ENCODE measurements around the gene SLC6A1. TPM values are rescaled to one million over a fixed set of nuclear protein-coding genes. Genes with fewer than 3 reads are reported as not detected.

SLC6A1 gene
- total and polyA plus RNA-seq, 7 experiments from 2014 or later: not detected

- Mint-ChIP-seq H3K27ac (no peak overlapping the region), H3K27me3 (peaks cover 4 to 56% (median 32%) of the 10 kb centered on the region in 5 donors), H3K4me3 (no peak overlapping the region), H3K9me3 (peaks cover 0 to 5% (median 0%) of the 10 kb centered on the region in 11 donors), H3K4me1 (no peaks in the 10 kb centered on the region), H3K36me3 (peaks cover 0 to 4% (median 0%) of the 10 kb centered on the region in 5 donors)
- H3K9me3 ChIP-seq (ENCODE audit: control insufficient read depth in 2 of 3, low read length in 3 of 3): no peaks in the 10 kb centered on the region
- H3K27ac ChIP-seq (ENCODE audit: low read depth, low read length): no peak overlapping the region
- ATAC-seq: no peak
- no peaks in the 10 kb centered on the region for H3K27me3 ChIP-seq (ENCODE audit: control insufficient read depth in 2 of 2, insufficient read depth in 2 of 2, low read length in 2 of 2)
- no peaks in the 10 kb centered on the region for H3K4me1 ChIP-seq (ENCODE audit: control insufficient read depth in 2 of 2, insufficient read depth in 2 of 2, low read length in 2 of 2)
- H3K4me3 ChIP-seq (ENCODE audit: low read length): no peak overlapping the region
- no peak for DNase-seq
- H3K36me3 ChIP-seq (ENCODE audit: control insufficient read depth in 2 of 3, insufficient read depth in 3 of 3, low read length in 3 of 3): no peaks in the 10 kb centered on the region
- ChIA-PET CTCF (no interaction called here), POLR2A (no interaction called here)
- intact Hi-C loops (cut with micrococcal nuclease): no loop called here
Observed at GRCh38 chr3:10975695-10976234, 16.8 kb upstream of the SLC6A1 start.

DNA sequence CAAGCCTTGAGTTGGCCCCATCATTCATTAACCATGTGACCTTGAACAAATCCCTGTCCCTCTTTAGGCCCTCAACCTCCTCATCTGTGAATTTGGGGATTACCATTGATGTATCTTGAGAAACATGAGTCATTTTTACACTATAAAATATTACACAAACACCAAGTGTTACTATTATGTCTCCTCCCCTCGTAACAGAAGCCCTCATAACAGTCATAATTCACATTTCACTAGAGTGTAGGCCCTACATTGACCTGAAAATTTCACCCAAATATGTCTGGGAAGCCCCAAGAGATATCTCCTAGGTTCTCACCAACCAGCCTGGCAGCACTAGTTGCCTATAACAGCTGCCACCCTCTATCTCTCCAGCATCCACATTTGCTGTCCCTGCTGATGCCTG is 15.8 kb upstream of the SLC6A1 start:
- POLR2A ChIA-PET: no interaction called here
- DNase-seq (no peak), ATAC-seq (no peak)
- Histone ChIP-seq H3K4me3 (ENCODE audit: low read length) (no peak overlapping the region), H3K27ac (ENCODE audit: low read depth, low read length) (no peak overlapping the region), H3K9me3 (ENCODE audit: control insufficient read depth in 2 of 3, low read length in 3 of 3) (no peaks in the 10 kb centered on the region), H3K4me1 (ENCODE audit: control insufficient read depth in 2 of 2, insufficient read depth in 2 of 2, low read length in 2 of 2) (no peaks in the 10 kb centered on the region), H3K36me3 (ENCODE audit: control insufficient read depth in 2 of 3, insufficient read depth in 3 of 3, low read length in 3 of 3) (no peaks in the 10 kb centered on the region), H3K27me3 (ENCODE audit: control insufficient read depth in 2 of 2, insufficient read depth in 2 of 2, low read length in 2 of 2) (peaks cover 0 to 3% of the 10 kb centered on the region in 2 donors)
- Mint-ChIP-seq H3K27ac (no peak overlapping the region), H3K36me3 (peaks cover 0 to 4% (median 0%) of the 10 kb centered on the region in 5 donors), H3K27me3 (peaks cover 7 to 47% (median 37%) of the 10 kb centered on the region in 5 donors), H3K4me1 (no peaks in the 10 kb centered on the region), H3K9me3 (peaks cover 0 to 5% (median 0%) of the 10 kb centered on the region in 11 donors), H3K4me3 (no peak overlapping the region)
- intact Hi-C loops (cut with micrococcal nuclease): no loop called here
- CTCF ChIA-PET: no interaction called here

GRCh38 chr3:10977892-10978510 is 14.5 kb upstream of the SLC6A1 start:
- Mint-ChIP-seq H3K4me3 (no peak overlapping the region), H3K36me3 (peaks cover 0 to 4% (median 0%) of the 10 kb centered on the region in 5 donors), H3K27ac (no peak overlapping the region), H3K27me3 (peaks cover 13 to 47% (median 35%) of the 10 kb centered on the region in 5 donors), H3K9me3 (peaks cover 0 to 5% (median 0%) of the 10 kb centered on the region in 11 donors), H3K4me1 (peaks cover 0 to 4% (median 0%) of the 10 kb centered on the region in 7 donors)
- Histone ChIP-seq H3K9me3 (ENCODE audit: control insufficient read depth in 2 of 3, low read length in 3 of 3) (no peaks in the 10 kb centered on the region), H3K27me3 (ENCODE audit: control insufficient read depth in 2 of 2, insufficient read depth in 2 of 2, low read length in 2 of 2) (peaks cover 0 to 3% of the 10 kb centered on the region in 2 donors), H3K27ac (ENCODE audit: low read depth, low read length) (no peak overlapping the region), H3K36me3 (ENCODE audit: control insufficient read depth in 2 of 3, insufficient read depth in 3 of 3, low read length in 3 of 3) (no peaks in the 10 kb centered on the region), H3K4me1 (ENCODE audit: control insufficient read depth in 2 of 2, insufficient read depth in 2 of 2, low read length in 2 of 2) (no peaks in the 10 kb centered on the region), H3K4me3 (ENCODE audit: low read length) (no peak overlapping the region)
- POLR2A ChIA-PET: no interaction called here
- CTCF ChIA-PET: no interaction called here
- ATAC-seq (no peak), DNase-seq (no peak)
- intact Hi-C loops (cut with micrococcal nuclease): no loop called here

GRCh38 chr3:10978956-10979355 is 13.6 kb upstream of the SLC6A1 start:
- Mint-ChIP-seq H3K4me3 (no peak overlapping the region), H3K27ac (no peak overlapping the region), H3K9me3 (peaks cover 0 to 5% (median 0%) of the 10 kb centered on the region in 11 donors), H3K27me3 (peaks cover 18 to 42% (median 35%) of the 10 kb centered on the region in 5 donors), H3K4me1 (peaks cover 0 to 4% (median 0%) of the 10 kb centered on the region in 7 donors), H3K36me3 (peaks cover 0 to 4% (median 0%) of the 10 kb centered on the region in 5 donors)
- POLR2A ChIA-PET: no interaction called here
- DNase-seq: no peak
- no peaks in the 10 kb centered on the region for H3K4me1 ChIP-seq (ENCODE audit: control insufficient read depth in 2 of 2, insufficient read depth in 2 of 2, low read length in 2 of 2)
- H3K36me3 ChIP-seq (ENCODE audit: control insufficient read depth in 2 of 3, insufficient read depth in 3 of 3, low read length in 3 of 3): no peaks in the 10 kb centered on the region
- intact Hi-C loops (cut with micrococcal nuclease): no loop called here
- CTCF ChIA-PET: no interaction called here
- peaks cover 0 to 3% of the 10 kb centered on the region in 2 donors for H3K27me3 ChIP-seq (ENCODE audit: control insufficient read depth in 2 of 2, insufficient read depth in 2 of 2, low read length in 2 of 2)
- no peak overlapping the region for H3K4me3 ChIP-seq (ENCODE audit: low read length)
- H3K9me3 ChIP-seq (ENCODE audit: control insufficient read depth in 2 of 3, low read length in 3 of 3): no peaks in the 10 kb centered on the region
- no peak for ATAC-seq
- no peak overlapping the region for H3K27ac ChIP-seq (ENCODE audit: low read depth, low read length)

GRCh38 chr3:10980312-10980711 is 12.2 kb upstream of the SLC6A1 start:
- Histone ChIP-seq H3K27ac (ENCODE audit: low read depth, low read length) (no peak overlapping the region), H3K9me3 (ENCODE audit: control insufficient read depth in 2 of 3, low read length in 3 of 3) (no peaks in the 10 kb centered on the region), H3K4me1 (ENCODE audit: control insufficient read depth in 2 of 2, insufficient read depth in 2 of 2, low read length in 2 of 2) (no peaks in the 10 kb centered on the region), H3K27me3 (ENCODE audit: control insufficient read depth in 2 of 2, insufficient read depth in 2 of 2, low read length in 2 of 2) (peaks cover 0 to 3% of the 10 kb centered on the region in 2 donors), H3K36me3 (ENCODE audit: control insufficient read depth in 2 of 3, insufficient read depth in 3 of 3, low read length in 3 of 3) (no peaks in the 10 kb centered on the region), H3K4me3 (ENCODE audit: low read length) (no peak overlapping the region)
- H3K4me1 Mint-ChIP-seq: peaks cover 0 to 4% (median 0%) of the 10 kb centered on the region in 7 donors
- ATAC-seq (no peak), DNase-seq (no peak)
- CTCF ChIA-PET: no interaction called here
- H3K36me3 Mint-ChIP-seq: peaks cover 0 to 4% (median 0%) of the 10 kb centered on the region in 5 donors
- peaks cover 0 to 5% (median 0%) of the 10 kb centered on the region in 11 donors for H3K9me3 Mint-ChIP-seq
- H3K4me3 Mint-ChIP-seq: no peak overlapping the region
- intact Hi-C loops (cut with micrococcal nuclease): no loop called here
- POLR2A ChIA-PET: no interaction called here
- no peak overlapping the region for H3K27ac Mint-ChIP-seq
- peaks cover 12 to 35% (median 29%) of the 10 kb centered on the region in 5 donors for H3K27me3 Mint-ChIP-seq

GRCh38 chr3:10981031-10981430 is 11.5 kb upstream of the SLC6A1 start:
- DNase-seq (no peak), ATAC-seq (no peak)
- CTCF ChIA-PET: no interaction called here
- Histone ChIP-seq H3K27me3 (ENCODE audit: control insufficient read depth in 2 of 2, insufficient read depth in 2 of 2, low read length in 2 of 2) (peaks cover 0 to 3% of the 10 kb centered on the region in 2 donors), H3K36me3 (ENCODE audit: control insufficient read depth in 2 of 3, insufficient read depth in 3 of 3, low read length in 3 of 3) (no peaks in the 10 kb centered on the region), H3K4me3 (ENCODE audit: low read length) (no peak overlapping the region), H3K4me1 (ENCODE audit: control insufficient read depth in 2 of 2, insufficient read depth in 2 of 2, low read length in 2 of 2) (no peaks in the 10 kb centered on the region), H3K9me3 (ENCODE audit: control insufficient read depth in 2 of 3, low read length in 3 of 3) (no peaks in the 10 kb centered on the region), H3K27ac (ENCODE audit: low read depth, low read length) (no peak overlapping the region)
- H3K4me3 Mint-ChIP-seq: no peak overlapping the region
- peaks cover 0 to 4% (median 0%) of the 10 kb centered on the region in 7 donors for H3K4me1 Mint-ChIP-seq
- H3K9me3 Mint-ChIP-seq: peaks cover 0 to 5% (median 0%) of the 10 kb centered on the region in 11 donors
- POLR2A ChIA-PET: no interaction called here
- intact Hi-C loops (cut with micrococcal nuclease): no loop called here
- no peak overlapping the region for H3K27ac Mint-ChIP-seq
- H3K27me3 Mint-ChIP-seq: peaks cover 12 to 32% (median 28%) of the 10 kb centered on the region in 5 donors
- H3K36me3 Mint-ChIP-seq: peaks cover 0 to 4% (median 0%) of the 10 kb centered on the region in 5 donors

GRCh38 chr3:10981961-10982360 is 10.6 kb upstream of the SLC6A1 start:
- intact Hi-C loops (cut with micrococcal nuclease): no loop called here
- POLR2A ChIA-PET: no interaction called here
- CTCF ChIA-PET: no interaction called here

More at GRCh38 chr3:10981961-10982360, 10.6 kb upstream of the SLC6A1 start:
- Mint-ChIP-seq H3K27me3 (peaks cover 12 to 27% (median 19%) of the 10 kb centered on the region in 5 donors), H3K9me3 (peaks cover 0 to 5% (median 0%) of the 10 kb centered on the region in 11 donors), H3K27ac (no peak overlapping the region), H3K4me3 (no peak overlapping the region), H3K4me1 (peaks cover 0 to 4% (median 0%) of the 10 kb centered on the region in 7 donors), H3K36me3 (peaks cover 0 to 4% (median 0%) of the 10 kb centered on the region in 5 donors)
- no peak overlapping the region for H3K27ac ChIP-seq (ENCODE audit: low read depth, low read length)
- no peaks in the 10 kb centered on the region for H3K4me1 ChIP-seq (ENCODE audit: control insufficient read depth in 2 of 2, insufficient read depth in 2 of 2, low read length in 2 of 2)
- ATAC-seq (no peak), DNase-seq (no peak)
- H3K36me3 ChIP-seq (ENCODE audit: control insufficient read depth in 2 of 3, insufficient read depth in 3 of 3, low read length in 3 of 3): no peaks in the 10 kb centered on the region
- H3K9me3 ChIP-seq (ENCODE audit: control insufficient read depth in 2 of 3, low read length in 3 of 3): no peaks in the 10 kb centered on the region
- no peak overlapping the region for H3K4me3 ChIP-seq (ENCODE audit: low read length)
- H3K27me3 ChIP-seq (ENCODE audit: control insufficient read depth in 2 of 2, insufficient read depth in 2 of 2, low read length in 2 of 2): peaks cover 0 to 3% of the 10 kb centered on the region in 2 donors

Measured in naive thymus-derived CD4-positive, alpha-beta T cell (primary cell).